Measurements from ENCODE around the gene SHC3. TPM values are rescaled to one million over a fixed set of nuclear protein-coding genes. Genes with fewer than 3 reads are reported as not detected.

Gene SHC3
- total RNA-seq, 2 experiments from 2014 or later = not detected

DNA sequence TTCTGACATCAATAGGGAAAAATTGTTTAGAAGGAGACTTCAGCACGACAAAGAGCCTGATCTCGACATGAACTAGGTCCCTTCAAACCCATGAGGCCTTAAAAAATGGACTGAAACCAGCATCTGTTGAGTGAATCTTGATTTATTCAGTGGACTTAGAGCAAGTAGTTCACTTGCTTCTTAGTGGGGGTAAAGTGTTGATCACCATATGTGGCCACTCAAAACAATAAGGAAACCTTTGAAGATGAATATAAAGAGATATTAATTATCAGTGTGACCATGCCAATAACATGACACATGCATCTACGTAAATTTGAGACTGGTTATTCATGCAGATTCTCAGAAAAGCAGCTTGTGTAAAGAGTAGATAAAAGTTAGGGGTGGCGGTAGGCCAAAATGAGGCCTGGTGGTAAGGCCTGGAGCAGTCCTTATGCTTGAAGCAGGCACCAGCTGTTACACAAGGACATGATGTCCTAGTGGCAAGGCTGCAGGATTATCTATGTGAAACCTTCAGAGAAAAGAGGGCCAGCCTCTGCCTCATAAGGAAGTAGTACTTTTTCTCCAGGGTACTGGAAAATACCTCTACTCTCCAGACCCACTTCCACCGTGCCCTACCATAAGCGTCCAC lies 126.0 kb downstream of the SHC3 start:
- Mint-ChIP-seq H3K4me1 (ENCODE audit: low read depth) (no peaks in the 10 kb centered on the region), H3K9me3 (no peaks in the 10 kb centered on the region), H3K36me3 (ENCODE audit: low read depth) (no peaks in the 10 kb centered on the region), H3K4me3 (no peak overlapping the region), H3K27me3 (peaks cover 22% of the 10 kb centered on the region), H3K27ac (no peak overlapping the region)
- no peak for DNase-seq
- no peak for ATAC-seq (ENCODE audit: poor library complexity)
- H3K27ac ChIP-seq (ENCODE audit: low read depth in 1 of 2, low read length in 2 of 2) = no peak overlapping the region
- TF ChIP-seq, protein P1, sequence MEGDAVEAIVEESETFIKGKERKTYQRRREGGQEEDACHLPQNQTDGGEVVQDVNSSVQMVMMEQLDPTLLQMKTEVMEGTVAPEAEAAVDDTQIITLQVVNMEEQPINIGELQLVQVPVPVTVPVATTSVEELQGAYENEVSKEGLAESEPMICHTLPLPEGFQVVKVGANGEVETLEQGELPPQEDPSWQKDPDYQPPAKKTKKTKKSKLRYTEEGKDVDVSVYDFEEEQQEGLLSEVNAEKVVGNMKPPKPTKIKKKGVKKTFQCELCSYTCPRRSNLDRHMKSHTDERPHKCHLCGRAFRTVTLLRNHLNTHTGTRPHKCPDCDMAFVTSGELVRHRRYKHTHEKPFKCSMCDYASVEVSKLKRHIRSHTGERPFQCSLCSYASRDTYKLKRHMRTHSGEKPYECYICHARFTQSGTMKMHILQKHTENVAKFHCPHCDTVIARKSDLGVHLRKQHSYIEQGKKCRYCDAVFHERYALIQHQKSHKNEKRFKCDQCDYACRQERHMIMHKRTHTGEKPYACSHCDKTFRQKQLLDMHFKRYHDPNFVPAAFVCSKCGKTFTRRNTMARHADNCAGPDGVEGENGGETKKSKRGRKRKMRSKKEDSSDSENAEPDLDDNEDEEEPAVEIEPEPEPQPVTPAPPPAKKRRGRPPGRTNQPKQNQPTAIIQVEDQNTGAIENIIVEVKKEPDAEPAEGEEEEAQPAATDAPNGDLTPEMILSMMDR (IDR thresholded peaks at IDR 0.05) = no peak
- no peaks in the 10 kb centered on the region for H3K36me3 ChIP-seq (ENCODE audit: insufficient read depth, low read length)
- H3K27me3 ChIP-seq (ENCODE audit: control insufficient read depth in 1 of 2, insufficient read depth in 2 of 2, low read length in 2 of 2) = peaks cover 0 to 2% of the 10 kb centered on the region in 2 experiments
- no peaks in the 10 kb centered on the region for H3K4me1 ChIP-seq (ENCODE audit: insufficient read depth, low read length)
- H3K4me3 ChIP-seq (ENCODE audit: low read length) = no peak overlapping the region
- CTCF ChIA-PET = no interaction called here
- intact Hi-C loops (cut with DNase I, micrococcal nuclease) = no loop called here
- POLR2A ChIA-PET = no interaction called here
- H3K9me3 ChIP-seq (ENCODE audit: control insufficient read depth in 1 of 2, insufficient read depth in 1 of 2, low read length in 2 of 2) = peaks cover 0 to 5% of the 10 kb centered on the region in 2 experiments

DNA sequence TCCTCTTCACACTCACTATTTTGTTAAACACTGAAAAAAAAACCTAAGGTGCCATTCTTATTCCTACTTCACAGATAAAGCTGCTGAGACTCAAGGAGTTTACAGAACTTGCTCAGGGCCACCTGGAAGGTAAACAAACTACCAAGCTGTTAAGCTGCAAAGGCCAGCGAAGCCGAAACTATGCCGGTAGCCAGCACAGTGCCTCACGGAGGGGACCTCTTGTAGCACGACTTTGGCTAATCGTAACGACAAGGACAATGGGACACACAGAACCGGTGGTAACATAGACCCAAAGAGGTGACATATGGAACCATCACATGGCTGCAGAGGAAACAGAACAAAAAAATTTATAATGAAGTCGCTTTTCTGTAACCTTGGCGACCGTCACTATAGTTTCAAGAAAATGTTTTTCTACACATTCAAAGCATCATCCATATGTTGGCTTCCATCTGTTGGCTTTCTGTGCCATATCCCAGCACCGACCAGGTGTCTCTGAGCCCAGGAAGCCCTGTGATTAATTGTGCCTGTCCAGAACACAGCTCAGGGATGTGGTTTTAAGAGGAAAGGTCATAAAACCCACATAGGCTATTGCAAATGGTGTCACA lies 127.1 kb downstream of the SHC3 start:
- H3K27me3 Mint-ChIP-seq = peaks cover 29% of the 10 kb centered on the region
- no peak overlapping the region for H3K27ac Mint-ChIP-seq
- Histone ChIP-seq H3K27me3 (ENCODE audit: control insufficient read depth in 1 of 2, insufficient read depth in 2 of 2, low read length in 2 of 2) (peaks cover 2 to 5% of the 10 kb centered on the region in 2 experiments), H3K4me3 (ENCODE audit: low read length) (no peak overlapping the region), H3K27ac (ENCODE audit: low read depth in 1 of 2, low read length in 2 of 2) (no peak overlapping the region), H3K9me3 (ENCODE audit: control insufficient read depth in 1 of 2, insufficient read depth in 1 of 2, low read length in 2 of 2) (peaks cover 0 to 2% of the 10 kb centered on the region in 2 experiments), H3K36me3 (ENCODE audit: insufficient read depth, low read length) (no peaks in the 10 kb centered on the region), H3K4me1 (ENCODE audit: insufficient read depth, low read length) (no peaks in the 10 kb centered on the region)
- TF ChIP-seq, protein P1 (IDR thresholded peaks at IDR 0.05) = no peak
- no peaks in the 10 kb centered on the region for H3K4me1 Mint-ChIP-seq (ENCODE audit: low read depth)
- intact Hi-C loops (cut with DNase I, micrococcal nuclease) = no loop called here
- DNase-seq (no peak), ATAC-seq (ENCODE audit: poor library complexity) (no peak)
- ChIA-PET CTCF (no interaction called here), POLR2A (no interaction called here)
- no peak overlapping the region for H3K4me3 Mint-ChIP-seq
- no peaks in the 10 kb centered on the region for H3K9me3 Mint-ChIP-seq
- no peaks in the 10 kb centered on the region for H3K36me3 Mint-ChIP-seq (ENCODE audit: low read depth)

DNA sequence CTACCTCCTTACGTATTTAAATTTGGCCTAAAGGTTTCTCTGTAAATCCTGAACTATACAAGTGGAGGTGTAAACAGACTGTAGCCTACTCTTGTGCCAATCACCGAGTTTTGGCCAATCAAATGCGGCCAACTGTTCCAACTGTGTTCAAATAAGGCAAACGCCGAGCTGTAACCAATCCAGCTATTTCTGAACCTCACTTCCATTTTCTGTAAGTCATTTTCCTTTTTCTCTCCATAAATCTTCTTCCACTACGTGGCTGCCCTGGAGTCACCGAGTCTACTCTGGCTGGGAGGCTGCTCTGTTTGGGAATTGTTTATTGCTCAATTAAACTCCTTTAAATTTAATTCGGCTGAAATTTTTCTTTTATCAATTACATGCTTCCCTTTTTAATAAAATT lies 129.0 kb downstream of the SHC3 start:
- Histone ChIP-seq H3K27me3 (ENCODE audit: control insufficient read depth in 1 of 2, insufficient read depth in 2 of 2, low read length in 2 of 2) (peaks cover 0 to 10% of the 10 kb centered on the region in 2 experiments), H3K36me3 (ENCODE audit: insufficient read depth, low read length) (no peaks in the 10 kb centered on the region), H3K27ac (ENCODE audit: low read depth in 1 of 2, low read length in 2 of 2) (no peak overlapping the region), H3K4me3 (ENCODE audit: low read length) (no peak overlapping the region), H3K4me1 (ENCODE audit: insufficient read depth, low read length) (no peaks in the 10 kb centered on the region), H3K9me3 (ENCODE audit: control insufficient read depth in 1 of 2, insufficient read depth in 1 of 2, low read length in 2 of 2) (no peaks in the 10 kb centered on the region)
- peaks cover 32% of the 10 kb centered on the region for H3K27me3 Mint-ChIP-seq
- intact Hi-C loops (cut with DNase I, micrococcal nuclease) = no loop called here
- H3K36me3 Mint-ChIP-seq (ENCODE audit: low read depth) = no peaks in the 10 kb centered on the region
- H3K9me3 Mint-ChIP-seq = no peaks in the 10 kb centered on the region
- TF ChIP-seq, protein P1 (IDR thresholded peaks at IDR 0.05) = no peak
- ATAC-seq (ENCODE audit: poor library complexity) = no peak
- no peak for DNase-seq
- ChIA-PET CTCF (no interaction called here), POLR2A (no interaction called here)
- no peaks in the 10 kb centered on the region for H3K4me1 Mint-ChIP-seq (ENCODE audit: low read depth)
- no peak overlapping the region for H3K27ac Mint-ChIP-seq
- H3K4me3 Mint-ChIP-seq = no peak overlapping the region

Measured in CD4-positive, alpha-beta T cell (primary cell).